ENCODE data around the gene ATP2C1. TPM values are rescaled to one million over a fixed set of nuclear protein-coding genes. Genes with fewer than 3 reads are reported as not detected.

Gene ATP2C1
- total and polyA plus RNA-seq, 2 experiments from 2014 or later, result 28.1 to 75.7 TPM

- TF ChIP-seq ZNF462 (CRISPR knock-in tag; IDR thresholded peaks at IDR 0.05) (no peak), CTCF (conservative IDR thresholded peaks at IDR 0.05; ENCODE audit: low read depth in 2 of 2) (no peak), ZNF114 (CRISPR knock-in tag; IDR thresholded peaks at IDR 0.05) (no peak), EZH2 (IDR thresholded peaks at IDR 0.05; ENCODE audit: low read depth, unreplicated experiment) (no peak)
Observed at GRCh38 chr3:130907966-130908365, 14.1 kb downstream of the ATP2C1 start (continued).

- H3K4me2 ChIP-seq, result no peak overlapping the region
- no peaks in the 10 kb centered on the region for H4K20me1 ChIP-seq (replicated peaks; ENCODE audit: insufficient read depth)
- ATAC-seq (no peak; the same call in 2 of the 3 replicates), DNase-seq (ENCODE audit: low spot score) (no peak)
- TF ChIP-seq NANOG (IDR thresholded peaks at IDR 0.05; ENCODE audit: borderline replicate concordance), result no peak
- peak overlapping the region; percentile 17 for H3K27ac Mint-ChIP-seq
- H3K27me3 ChIP-seq (ENCODE audit: insufficient read depth), result no peaks in the 10 kb centered on the region
- no peak overlapping the region for H3K4me3 Mint-ChIP-seq
- no peak overlapping the region for H2AFZ ChIP-seq
- H3K36me3 ChIP-seq (ENCODE audit: insufficient read depth), result no peaks in the 10 kb centered on the region
- peaks cover 5% of the 10 kb centered on the region; the same call in 2 of the 3 replicates for H3K4me1 Mint-ChIP-seq
- peaks cover 24% of the 10 kb centered on the region; the same call in 2 of the 3 replicates for H3K36me3 Mint-ChIP-seq (ENCODE audit: low read depth)
- H3F3A ChIP-seq (replicated peaks; ENCODE audit: low read depth), result no peaks in the 10 kb centered on the region
- peaks cover 3% of the 10 kb centered on the region; the same call in 2 of the 3 replicates for H3K9me3 Mint-ChIP-seq
- H3K27ac ChIP-seq (ENCODE audit: low read depth), result no peak overlapping the region
- H3K4me3 ChIP-seq, result no peak overlapping the region
- peaks cover 84% of the 10 kb centered on the region for H3K79me2 ChIP-seq (replicated peaks; ENCODE audit: insufficient read depth)
- no peaks in the 10 kb centered on the region for H3K4me1 ChIP-seq (ENCODE audit: insufficient read depth)
- H3K9me2 ChIP-seq (ENCODE audit: insufficient read depth), result no peaks in the 10 kb centered on the region
- no peaks in the 10 kb centered on the region for H3K27me3 Mint-ChIP-seq (ENCODE audit: insufficient read depth, low read depth, poor library complexity)
Observed at GRCh38 chr3:130915567-130916292, 21.8 kb downstream of the ATP2C1 start.

Measured in GM23338 (cell line).